CD4-positive, CD25-positive, alpha-beta regulatory T cell (primary cell): ENCODE data around the gene OR7C2. TPM values are rescaled to one million over a fixed set of nuclear protein-coding genes. Genes with fewer than 3 reads are reported as not detected.

Experiments
- ATAC-seq, 2 donors: fragments of 150-1000 bp; cut with Tn5 transposase; one replicate each; pipeline ENCODE4 v1.10.0; 2021; ENCODE audit warnings: low read depth in 2 of 2, moderate number of reproducible peaks in 2 of 2, moderate library complexity in 1 of 2
- DNase-seq, 3 donors: peaks; one replicate each; pipeline versions ENCODE4 v3.0.0 to v3.0.0-alpha.2; 2012 to 2022; ENCODE audit warnings: mixed read lengths in 1 of 3
- H3K27ac ChIP-seq: one replicate; pipeline ENCODE4 v1.7.0; 2013; ENCODE audit warnings: mild to moderate bottlenecking, low read length; ENCODE audit not compliant: insufficient read depth, poor library complexity, severe bottlenecking
- H3K27me3 ChIP-seq: one replicate; pipeline ENCODE4 v1.7.0; 2013; ENCODE audit warnings: low read length; ENCODE audit not compliant: control insufficient read depth, insufficient read depth
- H3K36me3 ChIP-seq: one replicate; pipeline ENCODE4 v1.7.0; 2013; ENCODE audit warnings: mild to moderate bottlenecking, low read length, moderate library complexity; ENCODE audit not compliant: control insufficient read depth, insufficient read depth
- H3K4me1 ChIP-seq: 2 replicates; pipeline ENCODE4 v1.7.0; 2013; ENCODE audit warnings: mild to moderate bottlenecking, low read length; ENCODE audit not compliant: insufficient read depth, control insufficient read depth, poor library complexity, severe bottlenecking
- H3K4me3 ChIP-seq: one replicate; pipeline ENCODE4 v1.7.0; 2013; ENCODE audit warnings: low read depth, mild to moderate bottlenecking, low read length, moderate library complexity
- H3K9me3 ChIP-seq, 2 experiments: 1 replicate in 1 of 2; 2 replicates in 1 of 2; pipeline ENCODE4 v1.7.0; 2013; ENCODE audit warnings: low read length in 2 of 2, mild to moderate bottlenecking in 1 of 2, moderate library complexity in 1 of 2; ENCODE audit not compliant: control insufficient read depth in 2 of 2
- H3K27ac Mint-ChIP-seq, 3 donors: one replicate each; pipeline ENCODE4 v1.8.0; 2020 to 2022; ENCODE audit warnings: mild to moderate bottlenecking in 3 of 3, mixed read lengths in 3 of 3, moderate library complexity in 2 of 3
- H3K27me3 Mint-ChIP-seq: one replicate; pipeline ENCODE4 v1.8.0; 2022; ENCODE audit warnings: mild to moderate bottlenecking, mixed read lengths
- H3K36me3 Mint-ChIP-seq: one replicate; pipeline ENCODE4 v1.8.0; 2020; ENCODE audit warnings: mixed read lengths
- H3K4me1 Mint-ChIP-seq, 4 donors: one replicate each; pipeline ENCODE4 v1.8.0; 2020 to 2022; ENCODE audit warnings: mixed read lengths in 4 of 4, mild to moderate bottlenecking in 1 of 4
- H3K4me3 Mint-ChIP-seq, 4 donors: one replicate each; pipeline ENCODE4 v1.8.0; 2020 to 2022; ENCODE audit warnings: mild to moderate bottlenecking in 4 of 4, mixed read lengths in 4 of 4, moderate library complexity in 3 of 4
- H3K9me3 Mint-ChIP-seq, 7 donors: one replicate each; pipeline ENCODE4 v1.8.0; 2020 to 2022; ENCODE audit warnings: mixed read lengths in 7 of 7, mild to moderate bottlenecking in 3 of 7, moderate library complexity in 2 of 7
- polyA plus RNA-seq, 4 donors: library from polyadenylated mRNA; unstranded; fragments of 300-500 nt; fragmentation: Illumina TruSeq; gene quantifications; one replicate each; pipeline ENCODE4 v1.2.3, GENCODE V29; 2021
- total RNA-seq: library from RNA; stranded (reverse); gene quantifications from one replicate; pipeline ENCODE4 v1.2.3, GENCODE V29; 2022

The OR7C2 gene
- total and polyA plus RNA-seq, 5 donors from 2014 or later, result not detected

DNA sequence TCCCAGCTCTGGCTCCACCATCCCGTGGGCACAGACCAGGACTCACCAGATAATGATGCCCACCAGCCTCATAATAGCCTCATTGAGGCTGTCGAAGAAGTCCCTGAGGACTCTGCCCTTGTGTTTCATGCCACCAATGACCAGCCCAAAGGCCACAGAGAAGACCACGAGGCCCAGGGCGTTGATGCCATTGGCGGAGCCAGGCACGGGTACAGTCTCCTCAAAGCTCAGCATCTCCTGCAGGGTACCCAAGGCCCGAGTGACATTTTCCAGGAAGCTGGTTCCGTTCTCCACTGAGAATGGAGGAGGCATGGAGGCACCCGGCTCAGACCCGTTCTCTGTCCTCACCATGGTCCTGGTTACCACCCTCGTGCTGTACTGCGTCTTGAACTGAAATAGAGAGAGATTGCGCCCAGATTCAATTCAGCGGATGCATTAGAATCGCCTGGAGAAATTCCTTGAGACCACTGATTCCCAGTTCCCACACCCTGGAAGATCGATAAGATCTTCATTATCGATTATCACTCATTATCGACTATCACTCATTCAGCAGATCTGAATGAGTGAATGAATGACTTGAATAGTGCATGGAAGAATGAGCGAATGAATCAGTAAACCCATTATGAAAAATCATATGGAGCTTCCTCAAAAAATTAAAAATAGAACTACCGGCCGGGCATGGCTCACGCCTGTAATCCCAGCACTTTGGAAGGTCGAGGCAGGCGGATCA, 20.8 kb downstream of the OR7C2 start:
- H3K36me3 Mint-ChIP-seq, result peaks cover 1% of the 10 kb centered on the region
- ATAC-seq, result no peak
- DNase-seq, result no peak
- no peaks in the 10 kb centered on the region for H3K4me1 Mint-ChIP-seq
- no peaks in the 10 kb centered on the region for H3K36me3 ChIP-seq
- peaks cover 14 to 25% of the 10 kb centered on the region in 2 experiments for H3K9me3 ChIP-seq
- H3K4me3 ChIP-seq, result no peak overlapping the region
- no peaks in the 10 kb centered on the region for H3K4me1 ChIP-seq
- H3K4me3 Mint-ChIP-seq, result no peak overlapping the region
- H3K27me3 Mint-ChIP-seq, result peaks cover 5% of the 10 kb centered on the region
- peaks cover 1 to 22% (median 6%) of the 10 kb centered on the region in 7 donors for H3K9me3 Mint-ChIP-seq
- no peak overlapping the region for H3K27ac ChIP-seq
- H3K27ac Mint-ChIP-seq, result no peak overlapping the region
- no peaks in the 10 kb centered on the region for H3K27me3 ChIP-seq

GRCh38 chr19:14968247-14968646, 27.0 kb downstream of the OR7C2 start:
- Mint-ChIP-seq H3K27me3 (peaks cover 15% of the 10 kb centered on the region), H3K9me3 (peaks cover 0 to 10% (median 0%) of the 10 kb centered on the region in 7 donors), H3K4me3 (no peak overlapping the region), H3K4me1 (no peaks in the 10 kb centered on the region), H3K36me3 (no peaks in the 10 kb centered on the region), H3K27ac (no peak overlapping the region)
- Histone ChIP-seq H3K4me1 (no peaks in the 10 kb centered on the region), H3K36me3 (no peaks in the 10 kb centered on the region), H3K4me3 (no peak overlapping the region), H3K27me3 (no peaks in the 10 kb centered on the region), H3K27ac (no peak overlapping the region), H3K9me3 (no peaks in the 10 kb centered on the region)
- DNase-seq (no peak), ATAC-seq (no peak)

DNA sequence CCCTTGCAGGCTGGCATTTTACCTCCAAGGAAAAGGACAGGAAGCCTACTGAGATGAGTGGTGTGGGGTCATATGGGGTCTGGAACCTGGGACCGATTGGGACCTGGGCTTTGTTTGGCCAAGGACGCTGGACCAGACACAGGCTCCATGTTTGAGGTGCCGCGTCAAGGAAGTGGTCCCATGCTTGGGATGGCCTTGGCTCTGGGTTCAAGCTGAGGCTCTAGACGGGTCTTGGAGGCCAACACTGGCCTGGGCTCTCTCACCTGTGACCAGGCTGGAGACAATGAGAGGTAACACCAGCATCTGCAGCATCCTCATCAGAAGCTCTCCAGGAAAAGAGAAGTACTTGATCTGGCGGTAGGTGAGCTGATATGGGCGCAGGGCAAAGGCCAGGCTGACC, 30.2 kb downstream of the OR7C2 start:
- ATAC-seq (no peak), DNase-seq (no peak)
- no peaks in the 10 kb centered on the region for H3K9me3 ChIP-seq
- no peak overlapping the region for H3K27ac ChIP-seq
- Mint-ChIP-seq H3K9me3 (peaks cover 0 to 3% (median 0%) of the 10 kb centered on the region in 7 donors), H3K4me3 (no peak overlapping the region), H3K27ac (no peak overlapping the region), H3K27me3 (peaks cover 10% of the 10 kb centered on the region), H3K36me3 (no peaks in the 10 kb centered on the region), H3K4me1 (no peaks in the 10 kb centered on the region)
- no peaks in the 10 kb centered on the region for H3K36me3 ChIP-seq
- H3K4me3 ChIP-seq, result no peak overlapping the region
- H3K4me1 ChIP-seq, result no peaks in the 10 kb centered on the region
- H3K27me3 ChIP-seq, result peaks cover 3% of the 10 kb centered on the region

DNA sequence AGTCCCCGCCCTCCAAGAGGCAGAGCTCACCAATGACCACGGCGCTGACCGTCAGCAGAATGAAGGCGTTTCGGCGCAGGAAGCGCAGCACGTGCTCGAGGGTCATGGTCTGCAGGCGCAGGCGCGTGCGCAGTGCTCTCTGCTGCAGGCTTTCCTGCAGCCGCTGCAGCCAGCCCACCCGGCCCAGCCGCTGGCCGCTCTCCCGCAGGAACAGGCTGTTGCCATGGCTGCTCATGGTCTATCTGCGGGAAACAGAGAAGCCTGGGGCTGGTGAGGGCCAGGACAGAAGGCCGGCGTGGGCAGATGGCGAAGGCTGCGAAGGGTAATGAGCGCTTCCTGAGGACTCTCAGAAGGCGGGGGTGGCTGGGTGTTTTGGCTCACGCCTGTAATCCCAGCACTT, 31.4 kb downstream of the OR7C2 start:
- no peaks in the 10 kb centered on the region for H3K9me3 ChIP-seq
- Mint-ChIP-seq H3K27ac (no peak overlapping the region), H3K36me3 (no peaks in the 10 kb centered on the region), H3K9me3 (peaks cover 0 to 3% (median 0%) of the 10 kb centered on the region in 7 donors), H3K4me3 (no peak overlapping the region), H3K4me1 (no peaks in the 10 kb centered on the region), H3K27me3 (peaks cover 10% of the 10 kb centered on the region)
- H3K4me1 ChIP-seq, result no peaks in the 10 kb centered on the region
- H3K27me3 ChIP-seq, result peaks cover 10% of the 10 kb centered on the region
- no peak for ATAC-seq
- no peaks in the 10 kb centered on the region for H3K36me3 ChIP-seq
- no peak overlapping the region for H3K4me3 ChIP-seq
- H3K27ac ChIP-seq, result no peak overlapping the region
- no peak for DNase-seq

DNA sequence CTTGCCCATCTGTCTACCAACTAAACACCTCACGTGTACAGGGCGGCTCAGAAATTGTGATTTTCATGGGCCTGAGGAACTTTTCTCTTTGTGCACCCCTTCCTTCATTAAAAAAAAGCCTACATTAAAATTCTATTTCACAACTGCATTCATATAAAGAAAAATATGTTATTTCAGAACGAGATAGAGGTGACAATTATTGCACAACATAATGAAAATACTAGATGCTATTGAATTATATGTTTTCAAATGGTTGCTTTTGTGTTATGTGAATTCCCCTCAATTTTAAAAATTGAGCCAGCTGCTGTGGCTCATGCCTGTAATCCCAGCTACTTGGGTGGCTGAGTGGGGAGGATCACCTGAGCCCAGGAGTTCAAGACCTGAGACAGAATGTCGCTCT, 33.2 kb downstream of the OR7C2 start:
- H3K36me3 ChIP-seq, result no peaks in the 10 kb centered on the region
- Mint-ChIP-seq H3K27me3 (peaks cover 13% of the 10 kb centered on the region), H3K9me3 (peaks cover 0 to 1% (median 0%) of the 10 kb centered on the region in 7 donors), H3K27ac (no peak overlapping the region), H3K4me3 (no peak overlapping the region), H3K4me1 (peaks cover 0 to 2% (median 0%) of the 10 kb centered on the region in 4 donors), H3K36me3 (no peaks in the 10 kb centered on the region)
- ATAC-seq (no peak), DNase-seq (no peak)
- H3K9me3 ChIP-seq, result no peaks in the 10 kb centered on the region
- no peak overlapping the region for H3K4me3 ChIP-seq
- no peak overlapping the region for H3K27ac ChIP-seq
- H3K27me3 ChIP-seq, result peaks cover 21% of the 10 kb centered on the region
- H3K4me1 ChIP-seq, result no peaks in the 10 kb centered on the region

DNA sequence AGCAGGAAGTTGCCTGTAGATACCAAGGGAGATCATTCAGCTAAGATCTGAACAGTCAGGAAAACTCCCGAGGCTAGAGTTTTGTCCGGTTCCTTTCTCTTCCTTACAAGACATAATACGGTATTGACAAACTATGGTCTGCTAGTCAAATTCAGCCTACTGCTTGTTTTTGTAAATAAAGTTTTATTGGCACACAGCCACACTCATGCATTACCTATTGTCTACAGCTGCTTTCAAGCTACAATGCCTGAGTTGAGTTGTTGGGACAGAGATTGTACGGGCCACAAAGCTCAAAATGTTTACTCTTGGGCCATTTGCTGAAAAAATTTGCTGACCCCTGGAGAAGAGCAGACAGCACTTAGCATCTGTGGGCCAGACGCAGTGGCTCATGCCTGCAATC, 35.8 kb downstream of the OR7C2 start:
- peaks cover 0 to 1% (median 0%) of the 10 kb centered on the region in 7 donors for H3K9me3 Mint-ChIP-seq
- no peak overlapping the region for H3K4me3 Mint-ChIP-seq
- ATAC-seq (no peak), DNase-seq (no peak)
- H3K27me3 Mint-ChIP-seq, result peaks cover 21% of the 10 kb centered on the region
- no peaks in the 10 kb centered on the region for H3K9me3 ChIP-seq
- no peaks in the 10 kb centered on the region for H3K4me1 ChIP-seq
- no peaks in the 10 kb centered on the region for H3K36me3 ChIP-seq
- no peak overlapping the region for H3K27ac Mint-ChIP-seq
- H3K36me3 Mint-ChIP-seq, result no peaks in the 10 kb centered on the region
- H3K27ac ChIP-seq, result no peak overlapping the region
- H3K4me1 Mint-ChIP-seq, result peaks cover 0 to 5% (median 0%) of the 10 kb centered on the region in 4 donors
- no peak overlapping the region for H3K4me3 ChIP-seq
- H3K27me3 ChIP-seq, result peaks cover 22% of the 10 kb centered on the region

- Mint-ChIP-seq H3K36me3 (no peaks in the 10 kb centered on the region), H3K27ac (no peak overlapping the region), H3K9me3 (peaks cover 0 to 1% (median 0%) of the 10 kb centered on the region in 7 donors), H3K4me1 (peaks cover 0 to 5% (median 0%) of the 10 kb centered on the region in 4 donors), H3K27me3 (peaks cover 24% of the 10 kb centered on the region), H3K4me3 (no peak overlapping the region)
- no peak for ATAC-seq
- H3K27ac ChIP-seq, result no peak overlapping the region
- no peaks in the 10 kb centered on the region for H3K36me3 ChIP-seq
- H3K4me1 ChIP-seq, result no peaks in the 10 kb centered on the region
- no peak overlapping the region for H3K4me3 ChIP-seq
- peaks cover 22% of the 10 kb centered on the region for H3K27me3 ChIP-seq
- DNase-seq, result no peak
- H3K9me3 ChIP-seq, result no peaks in the 10 kb centered on the region
Observed at GRCh38 chr19:14978161-14978776, 37.0 kb downstream of the OR7C2 start.
